Amniotic stem cell (primary cell): ENCODE measurements around the gene CCDC80.

ENCODE experiments used
- DNase-seq: peaks from one replicate; lab custom pipeline; 2025; lab: John Stamatoyannopoulos, UW

Gene CCDC80

DNA sequence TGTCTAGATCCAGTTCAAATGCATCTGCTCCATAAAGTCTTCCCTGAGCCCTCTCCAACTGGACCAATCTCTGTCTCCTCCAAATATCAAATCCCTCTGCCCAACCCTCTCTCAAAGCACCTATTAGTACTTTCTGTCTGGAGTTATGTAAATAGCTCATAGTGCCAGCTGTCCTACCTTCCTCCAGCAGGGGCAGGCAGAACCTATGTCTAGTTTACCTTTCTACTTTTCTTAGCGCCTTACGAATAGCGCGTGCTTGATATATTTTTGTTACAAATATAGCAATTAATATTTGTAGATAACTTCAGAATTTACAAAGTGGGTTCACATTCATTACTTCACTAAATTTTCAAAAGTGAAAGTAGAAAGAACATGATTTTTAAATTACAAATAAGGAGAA is 14.0 kb upstream of the CCDC80 start:
- no peak for DNase-seq

DNA sequence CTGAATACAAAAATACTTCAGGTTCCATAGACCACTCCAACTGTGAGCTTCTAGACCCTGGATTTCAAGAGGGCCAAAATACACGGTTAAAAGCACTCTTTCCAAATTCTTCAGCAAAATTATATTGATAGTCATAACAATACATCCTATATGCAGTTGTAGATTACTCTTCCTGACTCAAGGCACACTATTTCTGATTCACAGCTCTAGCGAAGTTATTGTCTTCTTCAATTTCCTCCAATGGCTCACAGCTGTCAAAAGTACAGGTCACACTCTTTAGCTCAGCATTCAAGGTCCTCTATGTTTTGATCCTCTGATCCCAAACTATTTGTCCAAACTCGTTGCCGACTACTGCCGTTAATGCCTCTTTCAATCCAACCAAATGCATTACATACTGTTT is 13.5 kb upstream of the CCDC80 start:
- no peak for DNase-seq

DNA sequence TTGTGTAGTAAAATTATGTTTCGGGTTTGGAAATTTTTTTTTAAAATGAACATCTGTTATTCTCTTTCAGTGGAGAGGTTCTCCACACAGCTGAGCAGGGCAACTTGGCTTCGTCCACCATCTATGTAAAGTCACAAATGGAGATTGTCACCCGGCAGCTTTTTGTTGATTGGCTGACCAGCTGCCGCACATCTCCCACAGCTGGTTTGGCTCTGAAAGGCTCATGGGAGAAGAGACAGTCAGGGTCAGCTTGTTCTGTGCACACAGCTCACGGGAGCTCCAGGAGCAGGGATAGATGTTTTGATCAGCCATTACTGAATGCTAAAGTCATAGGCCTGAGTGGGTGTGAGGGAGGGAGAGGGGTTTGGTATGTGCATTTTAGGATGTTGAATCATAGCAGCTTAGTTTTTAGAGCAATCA is 12.9 kb upstream of the CCDC80 start:
- peak; percentile 71 for DNase-seq

DNA sequence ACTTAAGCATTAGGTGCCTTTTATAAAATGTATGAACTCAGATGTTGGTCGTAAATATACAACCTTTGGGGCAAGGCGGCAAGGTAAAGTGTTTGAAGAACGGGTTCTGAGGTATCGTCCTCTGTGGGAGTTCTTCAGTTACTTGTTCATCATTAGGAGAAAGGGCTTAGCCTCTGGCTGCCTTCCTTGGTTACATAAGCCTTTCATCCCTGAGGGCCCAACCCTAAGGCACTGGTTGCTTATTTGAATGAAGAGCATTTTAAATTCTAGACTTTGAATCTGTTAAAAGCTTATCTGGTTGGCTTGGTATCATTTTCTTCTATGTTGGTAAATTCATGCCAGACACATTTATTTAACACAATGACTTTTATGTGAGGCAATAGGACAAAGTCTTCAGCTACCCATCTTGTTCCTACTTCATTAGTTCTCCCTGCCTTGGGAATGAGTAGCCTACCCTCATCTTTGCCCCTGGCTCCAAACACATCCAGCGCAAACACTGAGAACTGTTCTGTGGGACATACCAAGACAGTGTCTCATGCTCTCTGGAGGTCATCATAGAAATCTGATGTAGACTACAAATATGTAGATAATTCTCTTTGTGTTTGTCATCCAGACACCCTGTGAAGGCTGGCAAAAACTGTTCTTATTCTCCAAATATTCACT is 12.4 kb upstream of the CCDC80 start:
- peak; percentile 71 for DNase-seq

DNA sequence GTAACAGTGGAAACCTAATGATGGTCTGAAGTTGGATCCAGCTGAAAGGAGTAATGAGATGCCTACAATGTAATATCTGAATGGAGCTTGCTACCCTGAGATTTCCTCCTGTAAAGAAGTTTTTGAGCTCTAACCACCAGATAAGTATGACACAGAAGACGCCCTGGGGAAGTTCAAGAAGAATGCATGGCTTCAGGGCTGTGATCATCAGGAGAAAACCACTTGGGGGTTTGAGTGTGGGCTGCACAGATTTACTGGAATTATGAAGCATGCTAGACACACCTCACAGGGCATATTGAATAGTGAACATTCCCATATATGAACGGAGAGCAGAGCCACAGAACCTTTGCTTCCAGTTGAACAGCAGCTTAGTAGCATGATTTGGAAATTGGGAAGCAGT is 10.6 kb upstream of the CCDC80 start:
- DNase-seq: peak; percentile 29

DNA sequence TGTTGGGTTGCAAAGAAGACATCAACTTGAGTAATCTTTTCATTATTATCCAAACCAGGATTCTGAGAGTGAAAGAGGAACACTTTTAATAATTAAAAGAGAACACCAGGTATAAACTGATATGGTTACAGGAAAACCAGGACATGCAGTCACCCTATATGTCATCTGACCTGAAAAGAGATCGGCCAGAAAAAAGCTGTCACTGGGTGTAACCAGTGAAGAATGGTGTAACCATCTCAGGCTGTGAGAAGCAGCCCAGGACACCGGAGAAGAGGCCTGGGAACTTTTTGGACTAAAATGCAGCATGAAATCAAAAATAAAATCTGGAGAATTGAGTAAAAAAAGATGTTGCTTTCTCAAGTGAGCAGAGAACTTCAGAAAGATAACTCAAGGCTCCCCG is 10.1 kb upstream of the CCDC80 start:
- DNase-seq: no peak

DNA sequence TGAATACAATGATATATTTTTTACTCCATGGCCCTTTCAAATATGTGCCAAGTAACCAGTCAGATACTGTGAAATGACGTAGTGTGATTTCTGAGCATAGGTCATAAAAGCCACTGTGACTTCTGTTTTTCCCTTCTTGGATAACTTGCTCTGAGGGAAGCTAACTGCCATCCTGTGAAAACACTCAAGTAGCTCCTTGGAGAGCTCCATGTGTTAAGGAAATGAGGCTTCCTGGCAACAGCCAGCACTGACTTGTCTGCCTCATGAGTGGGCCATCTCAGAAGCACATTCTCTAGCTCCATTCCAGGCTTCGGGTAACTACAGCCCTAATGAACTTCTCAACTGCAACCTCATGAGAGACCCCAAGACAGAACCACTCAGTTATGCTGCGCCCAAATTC is 9.5 kb upstream of the CCDC80 start:
- DNase-seq: no peak

DNA sequence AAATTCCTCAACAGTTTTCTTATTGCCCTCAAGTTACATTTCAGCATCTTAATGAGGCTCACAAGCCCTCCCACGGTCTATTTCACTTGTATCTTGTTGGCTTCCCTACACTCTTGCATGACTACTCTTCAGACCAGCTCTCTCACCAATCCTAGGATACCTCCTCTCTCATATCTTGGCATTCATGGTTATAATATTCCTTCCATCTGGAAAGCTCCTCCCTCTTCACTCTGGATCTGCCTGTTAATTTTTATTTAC is 8.5 kb upstream of the CCDC80 start:
- peak; percentile 65 for DNase-seq

DNA sequence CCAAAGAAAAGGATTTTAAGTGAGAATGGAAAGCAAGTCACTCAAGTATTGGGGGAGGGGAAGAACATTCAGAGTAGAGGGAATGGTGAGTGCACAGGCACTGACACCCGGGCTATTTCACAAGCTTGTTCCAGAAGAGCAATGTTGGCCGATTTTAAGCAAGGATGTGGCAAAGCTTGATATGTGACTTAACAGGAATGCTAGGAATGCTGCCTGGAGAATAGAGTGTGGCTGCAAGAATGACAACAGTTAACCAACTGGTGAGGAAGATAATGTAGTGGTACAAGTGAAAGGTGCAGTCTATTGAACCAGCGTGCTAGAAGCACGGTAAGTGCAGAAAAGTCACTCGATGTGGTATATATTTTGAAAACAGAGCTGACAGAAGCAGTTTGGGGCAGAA is 6.2 kb upstream of the CCDC80 start:
- peak; percentile 9 for DNase-seq

DNA sequence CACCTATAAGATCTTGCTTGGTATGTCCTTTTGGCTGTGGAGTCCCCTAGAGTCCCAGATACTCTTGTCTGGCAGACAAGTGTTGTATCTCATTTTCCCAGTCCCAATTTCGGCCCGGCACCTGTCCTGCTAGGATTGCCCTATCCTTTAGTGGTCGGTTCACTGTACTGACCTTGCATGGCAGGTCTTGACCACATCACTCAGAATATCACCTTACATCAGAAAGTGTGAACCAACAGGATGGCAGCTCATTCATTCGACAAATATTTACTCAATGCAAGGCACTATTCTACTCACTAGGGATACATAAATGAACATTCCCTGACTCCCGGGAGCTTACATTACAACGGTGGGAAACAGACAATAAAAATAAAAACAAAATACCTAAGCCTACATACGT is 5.7 kb upstream of the CCDC80 start:
- no peak for DNase-seq

DNA sequence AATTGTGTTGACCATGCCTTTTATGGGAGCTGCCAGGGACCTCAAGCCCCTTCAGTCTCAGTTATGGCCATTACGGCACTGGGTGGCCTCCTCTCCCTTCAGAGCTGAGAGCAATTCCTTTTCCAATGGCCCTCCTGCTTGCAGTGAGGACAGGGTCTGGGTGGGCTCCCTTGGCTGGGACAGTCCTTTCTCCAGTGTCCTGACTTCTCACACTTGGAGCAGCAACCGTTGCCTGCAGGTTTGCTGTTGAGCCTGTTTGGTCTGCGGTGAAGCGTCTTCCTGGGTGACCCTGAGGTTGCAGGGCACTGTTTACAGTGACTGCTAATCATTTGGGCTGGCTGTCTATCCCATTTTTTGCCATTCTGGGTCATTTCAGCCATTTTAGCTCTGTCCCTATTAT is 3.5 kb upstream of the CCDC80 start:
- DNase-seq: no peak

DNA sequence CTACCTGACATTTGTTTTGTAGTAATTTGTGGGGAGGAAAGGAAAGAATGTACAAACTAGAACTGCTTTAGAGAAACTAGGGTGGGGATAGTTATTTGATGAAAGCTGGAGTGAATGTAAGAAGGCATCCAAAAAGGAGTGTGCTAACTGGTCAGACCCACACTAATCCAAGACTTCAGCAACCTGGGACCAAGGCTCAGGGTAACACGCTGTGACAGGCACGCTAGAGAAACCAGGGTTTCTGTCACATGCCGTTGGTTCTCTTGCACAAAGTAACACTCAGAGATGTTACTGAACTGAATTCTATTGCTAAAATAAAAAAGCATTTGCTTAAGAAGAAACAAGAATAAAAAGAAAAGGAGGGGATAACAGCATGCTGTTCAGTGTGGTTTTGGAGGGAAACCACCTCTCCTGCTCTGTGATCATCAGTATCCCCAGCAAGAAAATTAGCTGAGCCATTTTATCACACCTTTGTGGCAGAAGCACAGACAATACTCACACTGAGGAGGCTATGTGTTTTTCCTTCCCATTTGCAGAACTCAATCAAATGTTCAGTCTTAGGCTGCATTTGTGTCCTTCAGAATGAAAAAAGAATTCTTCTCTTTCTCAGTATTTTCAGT is 2.8 kb upstream of the CCDC80 start:
- no peak for DNase-seq

DNA sequence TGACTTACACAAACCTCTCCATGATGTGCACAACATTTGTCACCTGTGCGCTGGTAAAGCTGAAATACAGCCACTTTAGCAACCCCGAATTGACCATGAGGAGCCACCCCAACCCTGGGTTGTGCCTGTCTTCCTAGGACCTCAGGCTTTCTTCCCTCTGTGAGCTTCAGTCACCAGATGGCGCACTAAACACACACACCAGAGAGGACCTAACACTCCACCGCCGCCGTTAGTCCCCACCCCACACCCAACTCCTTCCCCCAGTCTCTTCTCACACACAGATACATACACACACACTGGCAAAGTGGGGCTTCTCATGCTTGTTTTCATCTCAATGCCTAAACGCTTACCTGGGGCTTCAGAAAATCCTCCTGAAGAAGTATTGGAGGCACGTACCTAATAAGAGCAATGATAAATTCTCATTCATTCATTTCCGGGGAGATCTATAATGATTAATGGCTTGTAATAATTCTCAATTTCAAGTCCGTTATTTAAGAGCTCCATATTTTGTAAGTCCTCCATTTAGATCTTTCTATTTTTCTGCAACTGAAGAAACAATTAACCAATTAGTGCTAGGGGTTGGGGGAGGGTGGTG is 2.1 kb upstream of the CCDC80 start:
- peak; percentile 86 for DNase-seq

DNA sequence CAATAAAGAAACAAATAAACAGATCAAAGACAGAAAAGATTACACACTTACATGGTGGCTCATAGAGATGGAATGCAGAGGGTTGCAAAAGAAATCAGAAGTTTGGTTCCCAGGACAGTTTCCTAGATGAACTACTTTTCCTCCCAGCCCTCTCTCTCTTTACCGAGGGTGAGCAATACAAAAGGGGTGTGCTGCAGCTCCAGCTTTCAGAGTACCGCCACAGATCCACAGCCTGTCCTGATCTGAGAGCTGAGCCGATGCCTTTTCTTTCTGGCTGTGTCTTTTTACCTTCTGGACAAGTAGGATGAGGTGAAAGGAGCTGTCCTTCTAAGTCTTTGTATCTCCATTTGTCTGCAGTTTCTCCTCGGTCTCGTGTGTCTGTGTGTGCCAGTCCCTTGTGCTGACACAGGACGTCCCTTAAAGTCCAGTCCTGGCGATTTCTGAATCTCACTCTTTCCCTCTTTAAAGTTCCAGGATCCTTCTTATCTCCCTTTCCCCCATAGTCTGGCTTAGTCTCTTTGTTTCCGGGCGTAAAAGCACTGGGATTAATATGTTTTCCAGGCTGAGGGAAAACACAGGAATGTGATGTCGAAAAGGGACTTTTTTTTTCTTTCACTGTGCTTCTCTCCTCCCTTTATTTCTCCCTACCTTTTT is 540 bp downstream of the CCDC80 start:
- DNase-seq: peak; percentile 58

DNA sequence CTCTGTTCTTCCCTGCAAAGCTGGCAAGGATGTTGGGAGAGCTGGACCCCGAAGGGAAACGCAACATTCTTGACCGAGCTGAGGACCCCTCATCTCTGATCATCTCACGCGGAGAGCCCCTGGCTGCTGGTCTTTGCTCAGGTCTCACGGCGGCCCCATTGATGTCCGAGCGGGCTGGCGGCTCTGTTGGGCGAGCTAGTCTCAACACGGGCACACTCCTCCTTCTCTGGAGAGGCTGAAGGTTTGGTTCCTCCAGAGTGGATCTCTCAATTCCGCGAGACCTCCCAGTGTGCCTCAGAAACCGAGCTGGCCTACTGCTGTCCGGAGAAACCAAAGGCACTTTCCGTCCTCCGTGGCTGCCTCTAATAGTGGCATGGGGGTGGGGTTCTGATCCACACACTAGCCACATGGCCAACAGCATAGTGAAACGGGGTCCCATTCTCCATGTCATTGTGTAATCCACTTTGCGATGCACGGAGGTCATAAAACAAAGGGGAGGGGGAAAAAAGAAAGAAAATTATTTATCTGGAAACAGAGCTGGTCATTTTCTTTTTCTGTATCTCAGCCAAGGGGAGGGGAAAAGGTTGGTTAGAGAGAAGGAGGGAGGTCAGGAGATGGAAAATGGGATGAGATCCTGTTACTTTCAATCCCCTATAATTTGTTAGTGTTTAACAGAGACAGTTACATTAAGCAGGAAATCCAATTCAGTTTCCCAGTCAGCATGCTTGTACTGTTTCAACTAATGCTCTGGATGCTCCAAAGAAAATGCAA is 1.3 kb downstream of the CCDC80 start:
- DNase-seq: no peak

DNA sequence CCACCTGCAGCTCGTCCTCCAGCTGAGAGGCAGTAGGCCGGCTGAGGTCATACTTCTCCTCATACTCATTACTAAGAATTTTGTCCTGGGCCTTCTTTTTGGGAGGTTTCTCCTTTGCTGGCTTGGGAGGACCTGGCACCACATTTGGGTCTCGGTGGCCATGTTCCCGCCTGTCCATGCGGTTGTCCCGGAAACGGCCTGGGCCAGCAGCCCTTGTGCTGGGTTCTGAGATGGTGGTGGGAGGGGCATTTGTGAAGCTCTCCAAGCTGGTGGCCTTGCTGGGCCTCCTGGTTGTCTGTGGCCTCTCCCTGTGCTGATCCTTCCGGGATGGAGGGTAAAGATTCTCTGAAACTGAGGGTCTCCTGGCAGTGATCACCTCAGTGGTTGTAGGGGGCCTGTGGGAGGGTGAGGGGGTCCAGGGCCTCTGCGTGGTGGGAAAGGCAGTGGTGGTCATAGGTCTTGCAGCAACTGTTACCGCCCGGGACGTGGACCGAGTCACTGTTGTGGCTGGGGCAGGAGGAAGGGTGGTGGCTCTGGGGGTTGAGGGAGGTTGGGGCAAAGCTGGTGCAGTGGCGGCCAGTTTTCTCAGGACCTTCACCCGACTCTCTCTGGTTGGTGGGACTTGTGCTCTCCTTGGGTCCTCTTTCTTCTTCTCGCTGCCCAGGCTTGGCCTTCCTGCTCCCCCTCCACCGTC is 2.5 kb downstream of the CCDC80 start:
- DNase-seq: no peak

DNA sequence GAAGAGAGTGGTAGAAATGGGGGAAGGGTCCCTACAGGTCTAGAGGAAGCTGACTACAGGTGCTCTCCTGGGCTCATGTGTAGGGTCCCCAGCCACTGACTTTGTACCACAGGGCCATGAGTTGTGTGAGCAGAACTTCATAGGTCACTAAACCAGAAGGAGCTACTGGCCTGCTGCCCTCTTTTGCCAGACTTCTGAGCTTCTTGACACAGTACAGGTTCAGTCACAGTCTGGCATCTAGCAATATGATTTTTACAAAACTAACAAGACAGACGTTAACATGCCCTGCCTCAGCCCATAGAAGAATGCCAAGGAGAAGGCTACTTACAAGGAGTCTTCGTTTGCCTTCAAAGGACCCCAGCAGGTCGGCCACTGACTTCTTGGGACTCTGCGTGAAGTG is 3.2 kb downstream of the CCDC80 start:
- no peak for DNase-seq

DNA sequence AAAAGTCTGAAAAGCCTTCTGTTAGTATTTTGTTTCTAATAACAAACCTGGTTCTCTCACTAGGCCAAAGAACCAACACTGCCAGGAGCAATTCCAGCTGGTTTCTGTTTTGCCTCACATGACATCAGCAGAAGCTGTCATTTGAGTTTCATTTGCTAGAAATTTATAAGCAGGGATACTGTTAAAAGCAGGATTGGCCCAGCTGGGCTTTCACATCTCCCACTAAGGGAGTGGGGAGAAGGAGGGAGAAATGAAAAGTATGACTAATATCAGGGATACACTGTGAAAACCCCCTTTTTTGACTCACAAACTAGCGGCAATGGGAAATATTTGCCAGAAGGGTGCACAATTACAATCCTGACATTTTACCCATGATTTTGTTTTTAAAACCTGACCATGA is 5.3 kb downstream of the CCDC80 start:
- peak; percentile 18 for DNase-seq

DNA sequence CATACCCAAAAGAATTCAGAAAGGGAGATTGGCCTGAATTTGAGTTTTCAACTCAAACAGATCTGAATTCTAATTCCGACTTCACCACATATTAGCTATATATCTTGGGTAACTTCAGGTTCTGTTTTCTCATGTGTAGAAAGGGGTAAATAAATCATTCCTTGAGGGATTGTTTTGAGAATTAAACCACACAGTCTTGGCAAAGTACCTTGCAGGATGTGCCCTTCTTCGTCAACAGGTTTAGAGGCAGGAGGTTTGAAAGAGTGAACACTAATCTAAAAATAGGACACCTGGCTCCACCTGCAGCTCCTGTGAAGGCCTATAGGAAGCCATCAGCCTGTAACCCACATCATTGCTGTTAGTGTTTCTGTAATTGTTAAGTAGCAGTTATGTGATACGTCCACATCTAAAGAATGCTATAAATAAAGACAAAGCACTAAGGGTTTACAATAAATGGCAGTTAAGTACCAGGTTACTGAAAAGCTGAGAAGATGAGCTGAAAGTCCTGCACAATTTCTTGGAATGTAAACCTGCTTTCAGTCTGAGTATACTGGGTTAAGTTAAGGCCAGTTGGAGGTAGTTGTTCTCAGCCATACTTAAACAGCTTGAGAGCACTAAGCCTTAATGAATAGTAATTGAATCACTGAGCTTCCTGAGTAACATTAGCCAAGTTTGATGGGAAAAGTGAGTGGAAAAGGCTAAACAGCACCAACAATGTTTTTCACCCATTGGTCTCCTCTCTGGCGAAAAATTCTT is 6.0 kb downstream of the CCDC80 start:
- no peak for DNase-seq

DNA sequence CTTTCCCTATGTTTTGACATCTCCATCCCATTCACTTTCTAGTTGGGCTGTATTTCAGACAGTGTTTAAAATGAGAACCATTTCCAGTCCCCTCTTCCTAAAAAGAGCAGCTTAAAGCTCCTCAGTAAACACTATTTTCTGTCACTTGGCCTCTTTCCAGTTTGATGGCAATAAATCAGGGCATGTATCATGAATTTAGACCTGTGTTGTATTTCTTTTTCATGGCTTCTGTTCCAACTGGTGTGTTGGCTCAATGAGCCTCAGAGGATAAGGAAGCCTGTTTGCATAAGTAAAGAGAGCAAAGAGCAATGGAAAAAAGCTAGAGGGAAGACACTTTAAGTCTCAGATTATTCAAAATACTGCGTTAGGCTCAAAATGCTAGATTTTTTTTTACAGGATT is 7.2 kb downstream of the CCDC80 start:
- no peak for DNase-seq

DNA sequence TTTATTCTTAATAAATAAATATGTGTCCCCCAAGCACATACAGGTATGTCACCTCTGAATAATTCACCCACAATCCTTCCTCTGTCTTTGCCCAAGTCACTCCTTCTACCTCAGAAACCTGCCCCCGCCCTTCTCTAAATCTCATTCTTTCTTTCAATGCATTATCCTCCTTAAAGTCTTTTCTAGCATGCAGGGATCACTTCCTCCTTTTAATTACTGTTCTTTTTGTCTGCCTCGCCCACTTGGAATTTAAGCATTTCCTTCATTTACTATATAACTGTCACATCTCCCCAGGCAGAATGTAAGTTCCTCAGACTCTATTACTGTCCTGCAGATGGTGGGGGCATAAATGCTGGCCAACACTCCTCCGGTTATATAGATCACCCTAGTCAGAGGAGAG is 7.8 kb downstream of the CCDC80 start:
- DNase-seq: no peak
